Liver (tissue), 3 donors: ENCODE results near the gene UNC5B.

ENCODE experiments used
- ATF3 ChIP-seq: IDR thresholded peaks from 2 replicates; pipeline ENCODE4 v1.6.1; 2016; ENCODE audit warnings: antibody characterized with exemption
- CTCF ChIP-seq: fragments of 150-350 bp; IDR thresholded peaks from 2 replicates; pipeline ENCODE4 v1.5.1; 2017; ENCODE audit warnings: improper control_type of control experiment, low read depth, low read length; ENCODE audit not compliant: missing input control
- EGR1 ChIP-seq, 2 donors: IDR thresholded peaks; 2 replicates each; pipeline ENCODE4 v1.6.1; 2016 to 2018; ENCODE audit warnings: antibody characterized with exemption in 2 of 2, low read depth in 2 of 2
- GABPA ChIP-seq, 2 donors: IDR thresholded peaks in 1 of 2; conservative IDR thresholded peaks in 1 of 2; 2 replicates each; pipeline ENCODE4 v1.6.1; 2016; ENCODE audit warnings: antibody characterized with exemption in 2 of 2, mild to moderate bottlenecking in 1 of 2, moderate library complexity in 1 of 2
- JUND ChIP-seq, 2 donors: IDR thresholded peaks; 2 replicates each; pipeline ENCODE4 v1.6.1; 2016; ENCODE audit warnings: antibody characterized with exemption in 2 of 2
- MAX ChIP-seq: IDR thresholded peaks from 2 replicates; pipeline ENCODE4 v1.6.1; 2016; ENCODE audit warnings: antibody characterized with exemption
- NR2F2 ChIP-seq: IDR thresholded peaks from 2 replicates; pipeline ENCODE4 v1.6.1; 2016; ENCODE audit warnings: antibody characterized with exemption
- RAD21 ChIP-seq, 2 donors: IDR thresholded peaks; 2 replicates each; pipeline ENCODE4 v1.6.1; 2016; ENCODE audit warnings: antibody characterized with exemption in 2 of 2, mild to moderate bottlenecking in 2 of 2
- REST ChIP-seq: IDR thresholded peaks from 2 replicates; pipeline ENCODE4 v1.6.1; 2016; ENCODE audit warnings: antibody characterized with exemption, mild to moderate bottlenecking
- SP1 ChIP-seq: IDR thresholded peaks from 2 replicates; pipeline ENCODE4 v1.6.1; 2018; ENCODE audit warnings: antibody characterized with exemption, mild to moderate bottlenecking
- TAF1 ChIP-seq: conservative IDR thresholded peaks from 2 replicates; pipeline ENCODE4 v1.6.1; 2016; ENCODE audit warnings: antibody characterized with exemption, mild to moderate bottlenecking
- ZBTB33 ChIP-seq: IDR thresholded peaks from 2 replicates; pipeline ENCODE4 v1.6.1; 2016; ENCODE audit warnings: antibody characterized with exemption
- donor health status: healthy.
- donor health status: healthy.

- TF ChIP-seq CTCF (no peak), RAD21 (IDR thresholded peaks at IDR 0.05) (no peak), GABPA (IDR thresholded peaks at IDR 0.05 in 1 of 2, conservative IDR thresholded peaks at IDR 0.05 in 1 of 2) (no peak), EGR1 (IDR thresholded peaks at IDR 0.05; ENCODE audit: low read depth in 2 of 2) (no peak), TAF1 (no peak), REST (no peak), JUND (IDR thresholded peaks at IDR 0.05) (no peak), ATF3 (no peak), SP1 (no peak), ZBTB33 (no peak), MAX (no peak), NR2F2 (no peak)
Observed at GRCh38 chr10:71308244-71308643, 95.9 kb downstream of the UNC5B start.
